Activated T-cell treated with anti-CD3 and anti-CD28 coated beads for 4 hours (primary cell): Measurements from ENCODE around the gene BTBD17.
A peak's percentile ranks its signal among the peaks of the same experiment; 100 is the strongest.

Experiments used
- DNase-seq: peaks from one replicate; pipeline ENCODE4 v3.0.0-alpha.2; 2020

Gene BTBD17

DNA sequence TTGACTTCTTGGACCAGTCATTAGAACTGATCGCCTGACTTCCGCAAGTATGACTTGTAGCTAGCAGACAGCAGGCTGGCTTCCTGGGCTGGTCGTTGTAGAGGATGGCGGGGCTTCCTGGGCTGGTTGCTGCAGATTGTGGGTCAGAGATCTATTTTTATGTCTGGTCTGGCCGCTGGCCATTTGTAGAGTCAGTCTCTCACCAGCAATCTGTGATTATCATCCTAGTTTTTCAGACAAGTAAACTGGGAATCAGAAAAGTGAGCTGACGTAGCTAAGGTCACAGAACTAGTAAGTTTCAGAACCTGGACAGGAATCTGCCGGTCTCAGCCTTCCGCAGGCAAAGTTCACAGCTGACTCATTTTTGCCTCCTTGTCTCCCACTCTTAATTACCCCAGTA lies 24.7 kb upstream of the BTBD17 start:
- no peak for DNase-seq

DNA sequence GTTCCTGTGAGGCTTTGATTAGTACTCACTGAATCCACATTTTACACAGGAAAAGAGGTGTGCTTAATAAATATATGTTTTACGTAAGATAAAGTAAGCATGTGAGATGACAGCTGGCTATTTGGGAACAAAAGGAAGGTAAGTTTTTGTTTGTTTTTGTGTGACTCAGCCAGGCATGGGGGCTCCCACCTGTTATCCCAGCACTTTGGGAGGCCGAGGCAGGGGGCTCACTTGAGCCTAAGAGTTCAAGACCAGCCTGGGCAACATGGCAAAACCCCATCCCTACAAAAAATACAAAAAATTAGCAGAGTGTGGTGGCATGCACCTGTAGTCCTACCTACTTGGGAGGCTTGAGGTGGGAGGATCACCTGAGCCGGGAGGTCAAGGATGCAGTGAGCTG lies 23.5 kb upstream of the BTBD17 start:
- no peak for DNase-seq

DNA sequence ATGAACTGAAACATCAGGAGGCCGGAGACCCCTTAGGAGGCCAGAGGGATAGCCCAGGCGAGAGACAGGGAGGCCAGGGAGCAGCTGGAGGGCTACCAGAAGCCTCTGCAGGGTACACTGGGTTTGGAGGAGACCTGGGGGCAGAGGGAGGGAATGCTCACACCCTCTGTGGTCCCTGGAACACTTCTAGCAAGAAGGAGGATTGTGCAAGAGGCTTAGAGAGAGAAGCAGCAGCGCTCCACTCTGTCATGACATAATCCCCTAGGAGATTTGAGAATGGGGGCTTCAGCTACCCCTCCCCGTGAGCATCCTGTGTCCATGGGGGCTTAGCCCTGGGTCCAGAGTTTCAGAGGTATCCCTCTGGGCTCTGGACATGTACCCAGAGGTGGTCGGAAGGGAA lies 21.5 kb upstream of the BTBD17 start:
- DNase-seq, result no peak

DNA sequence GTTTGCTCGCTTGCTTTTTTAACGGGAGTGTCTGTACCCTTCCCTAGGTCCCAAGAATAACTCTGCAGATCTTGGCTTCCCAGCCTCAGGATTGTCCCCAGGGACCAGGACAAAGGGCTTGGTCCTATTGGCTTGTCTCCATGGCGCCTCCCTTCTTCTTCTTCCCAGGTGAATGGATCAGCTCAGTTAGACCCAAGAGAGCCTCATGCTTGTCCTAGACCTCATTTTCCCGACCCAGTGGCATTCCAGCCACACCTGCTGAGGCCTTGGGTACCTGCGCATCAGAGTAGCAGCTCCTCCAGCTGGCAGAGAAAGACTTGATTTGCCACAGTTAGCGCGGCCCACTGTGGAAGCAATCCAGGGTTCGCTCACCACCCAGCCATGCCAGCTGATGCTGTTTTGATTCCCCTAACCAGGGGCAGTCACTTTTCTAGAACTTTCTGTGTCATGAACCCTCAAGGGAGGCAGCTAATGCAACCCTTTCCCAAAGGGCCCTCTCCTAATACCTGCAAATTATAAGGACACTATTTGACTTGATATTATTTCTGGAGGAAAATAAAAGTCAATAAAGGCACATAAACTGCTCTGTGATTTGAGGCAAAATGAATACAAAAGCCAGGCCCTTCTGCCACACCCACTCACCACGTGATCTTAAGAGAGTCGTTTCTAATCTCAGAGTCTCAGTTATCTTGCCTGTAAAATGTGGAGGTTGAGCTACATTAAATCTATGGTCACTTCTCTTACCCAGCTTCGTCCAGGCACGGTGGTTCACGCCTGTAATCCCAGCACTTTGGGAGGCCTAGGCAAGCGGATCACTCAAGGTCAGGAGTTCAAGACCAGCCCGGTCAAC lies 19.5 kb upstream of the BTBD17 start:
- no peak for DNase-seq

DNA sequence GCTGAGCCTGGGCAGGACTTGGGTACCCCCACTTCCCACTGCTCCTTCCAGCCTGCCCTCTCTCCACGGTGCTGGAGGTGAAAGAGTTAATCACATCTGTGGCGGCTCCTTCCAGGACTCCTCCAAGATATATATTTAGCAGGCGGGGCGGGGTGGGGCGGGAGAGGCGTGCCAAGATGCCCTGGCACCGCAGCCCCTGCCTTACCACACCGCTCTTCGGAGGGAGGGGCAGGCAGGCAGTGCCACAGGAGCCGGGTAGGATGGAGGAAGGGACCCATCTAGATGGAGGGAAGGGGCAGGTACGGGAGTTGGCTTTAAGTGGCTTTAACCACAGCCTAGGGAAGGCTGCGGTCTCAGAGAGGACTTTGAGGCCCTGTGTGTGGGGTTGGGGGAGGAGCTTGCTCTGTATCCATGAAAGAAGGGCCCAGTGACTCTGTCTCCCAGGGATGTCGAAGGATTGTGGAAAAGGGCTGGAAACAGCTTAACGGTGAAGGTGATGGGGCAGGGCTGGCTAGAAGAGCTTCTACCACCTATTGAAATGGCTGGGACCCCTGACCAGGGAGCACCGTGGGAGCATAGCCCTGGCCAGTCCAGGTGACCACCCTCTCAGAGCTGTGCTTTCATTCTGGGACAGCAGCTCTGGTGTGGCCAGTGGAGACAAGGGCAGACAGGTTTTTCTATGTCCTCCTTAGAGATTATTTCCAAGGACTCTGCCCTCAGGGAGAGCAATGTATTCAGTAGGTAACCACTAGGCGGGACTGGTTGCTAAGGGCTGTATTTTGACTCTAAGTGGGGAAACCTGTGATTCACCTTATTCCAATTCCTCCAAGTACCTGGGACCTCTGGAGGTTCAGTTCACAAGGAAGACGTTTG lies 18.7 kb upstream of the BTBD17 start:
- no peak for DNase-seq

DNA sequence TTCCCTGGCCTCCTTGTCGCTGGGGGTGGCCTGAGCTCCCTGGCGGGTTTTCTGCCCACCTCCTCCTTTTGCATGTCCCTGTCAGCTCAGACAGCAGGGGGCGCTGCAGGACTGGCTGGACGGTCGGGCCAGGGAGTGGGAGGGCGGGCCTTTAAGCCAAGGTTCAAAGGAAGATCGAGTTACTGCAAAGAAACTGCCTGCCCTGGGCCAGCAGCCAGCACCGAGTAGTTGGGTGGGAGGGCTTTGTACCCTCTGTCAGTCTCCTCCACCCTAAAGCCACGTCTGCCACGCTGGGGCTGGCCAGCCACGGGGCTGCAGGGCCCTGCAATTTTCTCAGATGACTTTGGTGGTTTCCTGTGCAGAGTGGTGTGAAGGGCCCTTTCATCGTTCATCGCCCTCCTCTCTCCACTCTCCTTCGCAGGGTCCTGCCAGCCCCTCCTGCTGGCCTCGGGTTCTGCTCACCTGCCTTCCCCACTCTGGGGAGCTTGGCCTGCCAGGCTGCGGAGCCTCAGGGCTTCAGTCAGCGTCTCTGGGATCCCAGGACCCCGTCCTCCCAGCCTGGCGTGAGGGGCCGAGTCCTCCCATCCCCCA lies 17.9 kb upstream of the BTBD17 start:
- peak; percentile 92 for DNase-seq

DNA sequence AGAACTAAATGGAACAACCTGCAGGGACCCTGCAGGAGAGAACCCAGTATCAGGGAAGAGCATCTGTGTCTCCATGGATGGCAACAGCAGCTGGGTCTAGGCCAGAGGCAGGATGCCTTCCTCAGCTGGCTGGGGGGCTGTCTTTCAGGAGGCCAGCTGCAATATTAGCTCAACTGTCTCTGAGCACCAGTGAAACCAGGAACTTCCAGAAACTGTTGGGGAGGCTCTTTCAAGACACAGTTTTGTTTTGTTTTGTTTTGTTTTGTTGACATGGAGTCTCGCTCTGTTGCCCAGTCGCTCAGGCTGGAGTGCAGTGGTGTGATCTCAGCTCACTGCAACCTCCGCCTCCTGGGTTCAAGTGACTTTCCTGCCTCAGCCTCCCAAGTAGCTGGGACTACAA lies 13.2 kb upstream of the BTBD17 start:
- no peak for DNase-seq

DNA sequence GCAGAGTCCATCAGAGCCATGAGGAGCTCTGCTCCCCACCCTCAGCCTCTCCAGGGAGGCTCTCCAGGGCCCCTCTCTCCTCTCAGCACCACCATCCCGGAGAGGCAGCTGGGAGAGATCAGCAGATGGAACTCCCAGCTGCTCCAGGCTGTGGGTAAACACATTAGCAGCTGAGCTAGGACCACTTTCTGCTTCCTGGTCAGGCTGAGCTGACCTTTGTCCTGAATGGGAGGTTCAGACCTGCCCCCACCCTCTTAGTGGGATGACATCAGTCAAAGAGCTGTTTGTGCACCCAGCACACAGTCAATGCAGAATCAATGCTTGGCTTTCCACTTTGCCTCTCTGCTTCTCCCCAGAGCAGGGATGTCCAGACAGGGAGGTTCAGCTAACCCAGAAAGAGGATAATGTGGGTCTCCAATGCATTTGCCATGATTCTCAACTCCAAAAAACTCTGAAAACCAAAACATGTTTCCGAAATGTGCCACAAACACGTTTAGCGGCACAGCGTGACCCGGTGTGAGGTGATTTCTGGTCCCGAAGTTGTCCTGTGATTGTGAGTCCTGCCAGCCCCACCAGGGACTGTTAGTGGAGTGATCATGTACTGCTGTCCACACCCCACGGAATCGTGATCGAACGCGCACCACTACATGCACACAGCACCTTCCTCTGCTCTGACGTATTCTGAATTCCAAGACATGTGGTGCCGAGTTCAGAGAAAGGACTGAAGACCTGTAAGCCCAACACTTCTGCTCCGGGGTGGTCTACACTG lies 12.4 kb upstream of the BTBD17 start:
- DNase-seq, result no peak

DNA sequence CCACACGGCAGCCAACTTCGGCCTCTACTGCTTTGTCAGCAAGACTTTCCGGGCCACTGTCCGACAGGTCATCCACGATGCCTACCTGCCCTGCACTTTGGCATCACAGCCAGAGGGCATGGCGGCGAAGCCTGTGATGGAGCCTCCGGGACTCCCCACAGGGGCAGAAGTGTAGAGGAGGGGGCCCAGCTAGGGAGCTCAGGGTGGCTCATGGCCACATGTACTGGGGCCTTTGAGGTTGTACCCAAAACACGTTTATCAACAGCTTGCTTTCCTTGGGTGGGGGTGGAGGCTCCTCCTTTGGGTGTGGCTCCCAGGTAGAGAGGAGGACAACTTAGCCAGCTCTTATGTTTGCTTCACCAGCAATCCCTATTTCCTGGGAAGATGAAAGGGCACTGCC lies 10.8 kb upstream of the BTBD17 start:
- DNase-seq, result no peak

DNA sequence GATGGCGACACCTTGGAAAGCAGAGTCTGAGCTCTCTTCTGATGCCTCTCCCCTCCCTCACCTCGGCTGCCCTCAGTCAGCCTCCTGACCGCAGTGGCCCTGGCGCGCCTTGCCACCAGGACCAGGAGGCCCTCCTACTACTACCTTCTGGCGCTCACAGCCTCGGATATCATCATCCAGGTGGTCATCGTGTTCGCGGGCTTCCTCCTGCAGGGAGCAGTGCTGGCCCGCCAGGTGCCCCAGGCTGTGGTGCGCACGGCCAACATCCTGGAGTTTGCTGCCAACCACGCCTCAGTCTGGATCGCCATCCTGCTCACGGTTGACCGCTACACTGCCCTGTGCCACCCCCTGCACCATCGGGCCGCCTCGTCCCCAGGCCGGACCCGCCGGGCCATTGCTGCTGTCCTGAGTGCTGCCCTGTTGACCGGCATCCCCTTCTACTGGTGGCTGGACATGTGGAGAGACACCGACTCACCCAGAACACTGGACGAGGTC lies 10.0 kb upstream of the BTBD17 start:
- no peak for DNase-seq

DNA sequence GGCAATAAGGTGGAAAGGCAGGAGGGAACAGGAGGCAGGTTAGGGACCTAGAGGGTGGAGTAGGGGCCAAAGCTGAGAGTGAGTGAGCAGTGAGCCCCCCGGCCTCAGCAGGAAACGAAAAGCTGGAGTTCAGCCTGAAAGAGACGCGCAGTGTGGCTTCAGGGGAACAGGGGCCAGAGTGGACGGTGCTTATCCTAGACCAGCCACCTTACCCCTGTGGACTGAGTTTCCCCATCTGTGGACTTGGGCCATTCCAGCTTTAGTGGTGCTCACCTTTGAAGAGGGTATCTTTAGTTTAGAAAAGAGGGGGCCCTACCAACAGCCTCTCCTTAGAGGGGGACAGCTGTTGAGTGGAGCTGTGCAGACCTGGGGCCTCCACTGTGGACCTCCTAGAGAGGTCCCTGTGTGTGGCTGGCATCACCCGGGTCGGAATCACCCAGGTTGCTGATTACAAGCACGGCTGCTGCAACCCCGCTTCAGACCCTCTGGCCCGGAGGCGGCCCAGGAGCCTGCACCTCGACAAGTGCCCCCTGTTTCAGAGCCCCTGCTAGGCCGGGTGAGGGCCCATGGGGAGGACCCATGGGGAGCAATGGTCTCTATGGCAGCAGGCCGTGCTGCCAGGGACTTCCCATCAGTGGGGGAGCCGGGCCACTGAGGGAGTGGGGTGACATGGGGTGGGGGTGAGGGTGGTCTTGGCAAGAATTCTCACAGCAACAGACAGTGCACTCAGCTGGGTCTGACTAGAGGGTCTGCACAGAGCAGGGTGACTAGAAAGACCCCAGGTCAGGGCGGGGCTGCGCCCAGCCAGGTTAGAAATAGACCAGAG lies 8.2 kb upstream of the BTBD17 start:
- DNase-seq, result no peak

DNA sequence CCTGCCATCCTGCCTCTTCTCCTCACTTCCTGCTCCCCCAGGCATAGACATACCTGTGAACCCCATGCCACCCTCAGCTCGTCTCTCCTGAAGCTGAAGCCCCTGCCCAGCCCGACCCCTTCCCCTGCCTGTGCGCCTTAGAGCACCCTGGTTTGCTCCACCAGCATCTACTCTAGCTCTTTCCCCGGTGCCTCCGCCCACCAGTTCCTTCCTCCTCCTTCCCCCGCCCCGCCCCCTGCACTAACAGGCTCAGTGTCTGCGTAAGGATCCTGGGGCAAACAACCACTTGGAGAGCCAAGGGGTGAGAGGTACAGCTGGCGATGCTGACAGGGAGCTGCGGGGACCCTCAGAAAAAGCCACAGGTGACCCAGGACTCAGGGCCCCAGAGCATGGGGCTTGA lies 7.6 kb upstream of the BTBD17 start:
- peak; percentile 71 for DNase-seq

DNA sequence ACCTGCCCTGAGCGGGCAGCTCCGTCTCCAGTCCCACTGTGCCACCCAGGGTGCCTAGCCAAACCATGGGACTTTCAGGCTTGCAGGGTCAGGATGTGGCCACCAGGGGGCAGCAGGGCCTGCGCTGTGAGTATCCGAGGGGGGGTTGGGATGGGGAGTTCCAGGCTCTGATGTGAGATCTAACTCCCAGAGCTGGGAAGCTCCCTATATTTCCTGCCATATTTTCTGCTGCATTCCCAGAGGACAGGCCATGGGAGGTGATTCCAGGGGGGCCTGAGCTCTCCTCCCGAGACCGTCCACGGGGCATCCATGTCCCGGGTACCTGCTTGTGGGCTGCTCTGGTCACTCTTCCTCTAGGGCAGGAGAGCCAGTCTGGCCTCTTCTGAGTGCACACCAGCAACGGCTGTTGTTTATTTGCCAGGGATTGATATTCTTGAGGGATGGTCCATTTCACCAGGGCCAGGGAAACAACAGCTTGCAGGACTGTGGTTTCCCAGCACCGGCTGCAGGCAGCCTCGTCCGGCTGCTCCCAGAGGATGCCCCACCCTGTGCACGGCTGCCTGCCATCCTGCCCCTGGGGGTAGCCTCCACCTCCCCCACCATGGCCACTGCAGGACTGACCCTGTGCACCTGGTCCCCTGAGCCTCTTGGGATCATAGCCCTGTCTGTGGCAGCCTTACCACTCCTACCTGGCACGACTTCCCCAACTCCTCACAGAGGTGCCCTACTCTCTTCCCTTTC lies 6.8 kb upstream of the BTBD17 start:
- DNase-seq, result peak; percentile 68

DNA sequence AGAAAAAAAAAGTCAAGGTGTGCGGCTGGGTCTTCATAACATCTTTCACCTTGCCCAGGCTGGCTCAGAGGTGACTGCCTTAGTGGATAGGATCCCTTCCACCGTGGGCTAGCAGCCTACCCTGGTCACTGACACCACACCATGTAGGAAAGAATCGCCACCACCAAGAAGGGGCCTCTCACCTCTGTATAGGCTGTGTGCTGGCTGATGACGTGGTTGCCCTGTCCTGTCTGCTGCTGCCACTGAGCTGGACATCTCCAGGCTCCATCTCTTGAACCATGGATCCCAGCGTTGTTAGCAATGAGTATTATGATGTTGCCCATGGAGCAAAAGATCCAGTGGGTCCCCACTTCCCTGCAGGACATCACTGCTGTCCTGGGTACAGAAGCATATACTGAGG lies 5.5 kb upstream of the BTBD17 start, which contains the start of gene GPR142:
Gene GPR142 (plus strand): TSS at position 301 of the 400 bp plus-strand sequence. CDS start 2,035 bp downstream, outside the sequence.
- no peak for DNase-seq

DNA sequence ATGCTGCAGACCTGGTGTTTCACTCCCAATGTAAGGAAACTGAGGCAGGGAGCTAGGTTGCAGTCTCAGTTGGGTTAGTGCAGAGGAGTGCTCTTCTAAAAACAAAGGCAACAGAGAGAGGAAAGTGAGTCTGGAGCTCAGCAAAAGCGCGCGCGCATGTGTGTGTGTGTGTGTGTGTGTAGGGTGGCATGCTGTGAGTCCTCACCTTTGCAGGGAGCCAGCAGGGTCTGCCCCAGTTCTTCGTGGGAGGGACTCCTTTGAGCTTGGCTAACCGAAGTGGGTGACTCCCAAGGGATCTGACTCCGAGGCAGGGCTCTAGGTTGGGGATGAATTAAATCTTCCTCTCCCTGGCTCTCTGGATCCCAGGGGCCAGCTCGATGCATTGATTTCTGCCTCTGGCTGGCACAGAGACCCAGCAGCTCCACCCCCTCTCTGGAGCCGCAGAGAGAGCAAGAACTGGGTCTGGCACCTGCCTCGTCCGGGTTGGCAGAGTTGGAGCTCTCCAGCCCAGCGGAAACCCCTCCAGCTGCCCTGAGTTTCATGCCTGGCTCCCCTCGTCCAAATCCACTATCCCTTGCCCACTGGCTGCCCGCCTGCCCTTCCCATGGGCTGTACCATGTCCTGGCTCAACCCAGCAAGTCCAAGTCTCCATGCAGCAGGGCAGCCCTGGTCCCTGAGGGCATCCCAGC lies 1.3 kb upstream of the BTBD17 start:
- no peak for DNase-seq

DNA sequence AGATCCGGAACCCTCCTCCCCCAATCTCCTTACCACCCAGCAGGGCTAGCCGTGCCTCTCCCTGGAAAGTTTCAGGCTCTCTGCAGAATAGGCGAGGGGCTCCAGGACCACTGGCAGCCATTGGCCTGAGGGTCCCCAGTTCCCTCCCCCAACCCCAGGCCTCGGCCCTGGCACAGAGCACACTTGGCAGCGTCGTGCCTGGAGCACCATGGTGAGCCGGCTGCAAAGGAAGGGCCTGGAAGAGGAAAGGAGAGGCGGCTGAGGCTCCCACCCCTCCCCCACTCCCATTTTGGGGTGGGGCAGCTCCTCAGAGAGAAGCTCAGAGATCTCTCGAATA lies 369 bp upstream of the BTBD17 start:
- DNase-seq, result no peak

DNA sequence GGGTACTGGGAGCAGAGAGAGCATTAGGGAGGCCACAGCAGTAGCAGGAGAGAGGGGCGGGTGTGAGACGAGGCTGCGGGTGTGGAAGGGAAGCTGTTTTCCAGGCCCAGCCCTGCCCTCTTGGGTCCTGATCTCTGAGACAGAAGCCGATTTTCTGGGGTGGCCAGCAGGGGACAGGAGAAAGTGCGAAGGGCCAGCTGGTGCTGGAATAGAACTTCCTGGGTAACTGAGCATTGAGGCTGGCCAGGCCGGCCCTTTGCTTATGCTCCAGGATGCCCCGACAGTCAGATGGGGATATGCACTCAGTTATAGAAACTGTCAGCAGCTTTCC lies 804 bp downstream of the BTBD17 start:
- DNase-seq, result no peak

DNA sequence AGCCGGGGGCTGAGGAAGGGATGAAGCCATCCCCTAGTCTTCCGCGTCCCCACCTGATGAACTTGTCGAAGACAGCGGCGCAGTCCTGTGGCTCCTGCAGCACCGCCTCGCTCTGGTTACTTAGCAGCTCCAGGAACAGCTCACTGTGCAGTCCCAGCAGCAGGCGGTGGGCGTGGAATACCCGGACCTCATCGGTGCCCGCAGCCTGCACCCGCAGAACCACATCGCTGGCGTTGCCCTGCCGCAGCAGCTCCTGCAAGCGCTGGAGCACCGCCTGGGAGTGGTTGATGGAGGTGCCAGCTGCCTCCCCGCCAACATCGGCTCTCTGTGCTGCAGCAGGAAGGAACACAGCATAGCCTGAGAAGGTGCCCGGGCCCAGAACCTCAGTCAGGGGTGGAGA lies 1.8 kb downstream of the BTBD17 start:
- DNase-seq, result no peak

DNA sequence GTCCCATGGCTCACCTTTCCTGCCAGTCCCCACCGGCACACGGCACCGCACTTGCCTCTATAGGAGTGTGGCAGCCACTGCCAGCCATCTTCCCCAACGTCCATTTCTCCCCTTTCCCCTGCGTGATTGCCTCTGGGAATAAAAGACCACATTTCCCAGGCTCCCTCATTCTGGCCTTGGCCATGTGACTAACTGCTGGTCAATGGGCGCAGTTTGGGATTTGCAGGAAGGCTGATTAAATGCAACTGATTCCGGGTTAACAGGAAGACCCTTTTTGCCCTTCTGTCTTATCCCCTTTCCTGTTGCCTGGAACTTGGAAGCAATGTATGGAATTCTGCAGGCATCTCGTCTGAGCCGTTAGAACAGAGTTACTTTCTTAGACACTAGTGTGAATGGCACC lies 3.0 kb downstream of the BTBD17 start:
- no peak for DNase-seq

DNA sequence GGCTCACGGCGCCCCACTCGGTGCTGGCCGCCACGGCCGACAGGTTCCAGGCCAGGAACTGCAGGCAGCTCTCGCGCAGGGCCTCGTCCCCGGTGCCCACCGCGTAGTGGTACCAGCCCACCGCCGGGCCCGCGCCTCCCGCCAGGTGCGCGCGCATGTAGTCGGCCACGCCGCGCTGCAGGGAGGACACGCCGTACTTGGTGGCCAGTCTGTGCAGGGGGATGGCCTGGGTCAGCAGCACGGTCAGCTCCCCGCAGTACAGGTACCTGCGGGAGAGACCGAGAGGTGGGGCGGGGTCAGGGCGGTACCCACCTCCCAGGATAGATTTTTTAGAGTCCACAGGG lies 4.2 kb downstream of the BTBD17 start:
- no peak for DNase-seq
